Measurements from ENCODE around the gene IRAK2.

Gene IRAK2

DNA sequence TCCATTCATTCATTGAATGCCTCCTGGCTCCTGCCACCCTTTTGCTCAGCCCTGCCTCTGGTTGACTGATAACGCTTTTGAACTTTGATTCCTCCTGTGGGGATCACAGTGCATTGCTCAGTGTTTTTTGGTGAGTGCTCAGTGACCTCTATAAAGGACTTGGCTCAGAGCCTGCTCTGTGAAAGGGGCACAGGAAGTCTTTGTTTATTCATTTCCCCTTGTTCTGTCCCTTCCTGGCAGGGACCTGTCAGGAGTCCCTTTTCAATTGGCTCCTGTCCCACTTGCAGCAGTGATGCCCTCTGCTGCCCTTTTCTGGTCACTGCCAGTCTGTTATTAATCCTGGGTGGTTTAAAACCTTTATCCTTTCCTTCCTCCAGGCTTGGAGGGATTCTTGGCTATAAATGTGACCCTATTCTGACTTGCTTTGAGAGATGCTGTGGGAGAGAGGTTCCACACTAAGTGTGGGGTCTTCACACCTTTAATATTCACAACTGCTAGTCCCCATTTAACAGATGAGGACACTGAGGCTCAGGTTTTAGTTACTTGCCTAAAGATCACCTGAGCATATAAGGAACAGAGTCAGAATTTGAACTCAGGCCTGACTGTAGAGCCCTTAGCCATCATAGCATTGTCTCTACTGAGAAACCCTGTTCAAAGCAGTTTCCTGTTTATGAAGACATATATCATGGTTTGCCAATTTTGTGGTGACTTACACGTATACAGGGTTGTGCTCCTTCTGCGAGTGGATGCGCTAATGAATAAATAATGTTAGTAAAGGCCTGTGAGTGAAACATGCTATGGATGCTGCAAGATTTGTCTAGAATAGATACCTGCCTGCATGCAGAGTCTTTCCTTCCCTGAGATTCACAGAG lies 60.3 kb downstream of the IRAK2 start:
- no peak for DNase-seq (ENCODE audit: low read depth in 2 of 2)

DNA sequence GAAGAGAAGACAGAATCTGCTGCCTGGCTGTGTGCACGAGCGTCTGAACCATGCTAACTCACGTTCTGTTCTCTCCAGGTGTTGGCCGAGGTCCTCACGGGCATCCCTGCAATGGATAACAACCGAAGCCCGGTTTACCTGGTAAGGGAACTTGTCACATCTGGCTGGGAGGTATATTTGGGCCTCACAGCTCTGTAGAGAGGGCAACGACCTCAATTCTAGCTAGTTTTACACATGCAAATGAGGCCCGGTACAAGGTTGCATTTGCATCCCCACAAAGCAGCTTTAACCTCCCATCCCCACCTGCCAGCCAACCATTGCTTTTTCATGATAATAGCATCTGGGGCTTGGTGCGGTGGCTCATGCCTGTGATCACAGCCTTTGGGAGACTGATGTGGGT lies 61.6 kb downstream of the IRAK2 start:
- DNase-seq (ENCODE audit: low read depth in 2 of 2): no peak

DNA sequence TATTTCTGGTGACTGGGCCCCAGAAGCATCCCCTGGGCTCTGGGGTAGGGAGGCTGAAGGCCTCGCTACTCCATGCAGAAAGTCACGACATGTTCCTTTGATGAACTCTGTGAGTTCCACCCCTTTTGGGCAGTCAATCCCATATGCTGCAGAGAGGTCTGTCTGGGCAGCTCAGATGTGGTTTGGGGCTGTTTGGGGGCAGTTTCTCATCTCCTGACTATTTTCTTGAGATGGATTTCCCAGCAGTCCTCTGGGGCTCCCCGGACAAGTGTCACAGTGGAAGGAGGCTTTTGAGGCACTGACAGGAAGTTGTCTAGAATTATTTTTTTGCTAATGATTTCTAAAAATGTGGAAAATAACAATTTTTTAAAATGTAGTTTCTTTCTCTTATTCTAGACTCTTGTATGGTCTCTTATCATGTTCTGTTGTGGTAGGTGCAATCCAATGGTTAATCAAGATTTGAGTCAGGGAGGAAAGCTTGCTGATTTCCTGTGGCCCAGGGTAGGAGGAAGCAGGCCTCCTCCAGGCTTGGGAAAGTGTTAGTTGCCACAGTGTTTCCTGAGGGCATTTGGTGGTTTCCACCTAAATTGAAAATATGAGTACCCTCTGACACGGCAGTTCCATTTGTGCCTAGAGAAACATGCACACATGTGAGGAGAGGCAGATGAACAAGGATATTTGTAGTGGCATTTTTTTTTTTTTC lies 63.7 kb downstream of the IRAK2 start:
- DNase-seq (ENCODE audit: low read depth in 2 of 2): no peak

DNA sequence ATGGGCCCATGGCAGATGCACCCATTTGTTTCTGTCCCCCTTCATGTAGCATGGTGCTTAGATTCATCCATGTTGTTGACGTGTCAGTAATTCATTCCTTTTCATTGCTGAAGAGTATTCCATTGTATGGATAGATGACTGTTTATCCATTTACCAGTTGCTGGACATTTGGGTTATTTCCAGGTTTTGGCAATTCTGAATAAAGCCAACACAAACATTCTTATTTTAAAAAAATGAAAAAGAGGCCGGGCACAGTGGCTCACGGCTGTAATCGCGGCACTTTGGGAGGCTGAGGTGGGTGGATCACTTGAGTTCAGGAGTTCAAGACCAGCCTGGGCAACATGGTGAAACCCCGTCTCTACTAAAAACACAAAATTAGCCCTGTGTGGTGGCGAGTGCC lies 64.9 kb downstream of the IRAK2 start:
- no peak for DNase-seq (ENCODE audit: low read depth in 2 of 2)

DNA sequence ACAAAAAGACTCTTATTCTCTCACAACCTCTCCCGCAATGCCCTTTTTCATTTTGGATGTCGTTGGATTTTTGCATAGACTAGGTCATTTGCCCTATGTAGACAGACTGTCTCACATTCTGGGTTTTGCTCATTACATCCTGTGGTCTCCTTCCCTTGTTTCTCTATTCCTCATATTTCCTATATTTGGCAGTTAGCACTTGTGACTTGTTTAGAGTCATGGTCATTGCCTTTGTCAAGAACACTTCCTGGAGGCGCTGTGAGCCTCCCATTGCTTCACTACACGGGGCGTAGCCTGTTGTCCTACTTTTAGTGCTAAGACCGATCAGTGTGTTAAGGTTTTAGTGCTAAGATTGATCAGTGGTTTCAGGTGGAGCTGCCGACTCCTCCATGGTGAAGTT lies 67.4 kb downstream of the IRAK2 start:
- DNase-seq (ENCODE audit: low read depth in 2 of 2): no peak

DNA sequence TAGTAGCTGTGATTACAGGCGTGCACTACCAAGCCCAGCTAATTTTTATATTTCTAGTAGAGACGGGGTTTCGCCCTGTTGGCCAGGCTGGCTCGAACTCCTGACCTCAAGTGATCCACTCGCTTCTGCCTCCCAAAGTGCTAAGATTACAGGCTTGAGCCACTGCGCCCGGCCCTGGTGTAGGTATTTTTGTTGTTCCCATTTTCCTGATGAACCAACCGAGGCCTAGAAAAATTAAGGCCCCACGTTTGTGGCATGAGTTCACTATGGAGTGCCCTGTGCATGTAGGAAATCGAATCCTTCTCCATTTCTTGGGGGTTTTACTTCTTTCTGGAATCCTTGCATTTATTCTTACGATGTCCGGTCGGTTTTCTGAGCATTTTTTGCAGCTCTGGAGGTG lies 69.3 kb downstream of the IRAK2 start:
- no peak for DNase-seq (ENCODE audit: low read depth in 2 of 2)

DNA sequence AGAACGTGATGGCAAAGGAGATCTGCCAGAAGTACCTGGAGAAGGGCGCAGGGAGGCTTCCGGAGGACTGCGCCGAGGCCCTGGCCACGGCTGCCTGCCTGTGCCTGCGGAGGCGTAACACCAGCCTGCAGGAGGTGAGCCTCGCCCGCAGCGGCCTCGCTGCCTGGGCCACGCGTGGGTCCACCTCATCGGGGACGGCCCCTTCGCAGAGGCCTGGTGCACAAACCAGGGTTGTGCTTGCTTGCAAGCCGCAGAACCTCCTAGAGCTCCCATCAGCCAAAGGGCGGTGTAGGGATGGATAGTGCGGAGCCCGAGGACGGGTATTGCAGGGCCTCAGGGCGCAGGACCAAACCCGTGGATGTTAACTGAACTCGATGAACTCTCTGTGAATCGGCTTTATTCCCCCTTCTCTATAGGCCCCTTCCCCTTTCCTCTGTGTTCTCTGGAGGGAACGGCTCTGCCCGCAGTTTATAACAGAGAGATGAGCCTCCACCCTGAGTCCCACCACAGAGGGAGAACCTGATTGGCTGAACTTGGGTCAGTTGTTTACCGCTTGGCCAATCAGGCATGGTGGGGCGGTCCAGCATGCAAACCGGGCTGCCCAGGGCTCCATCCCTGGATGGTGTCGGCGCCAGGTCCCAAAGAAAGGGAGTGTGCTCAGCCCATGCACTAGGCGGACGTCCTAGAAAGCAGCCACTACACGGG lies 70.0 kb downstream of the IRAK2 start:
- DNase-seq (ENCODE audit: low read depth in 2 of 2): no peak

DNA sequence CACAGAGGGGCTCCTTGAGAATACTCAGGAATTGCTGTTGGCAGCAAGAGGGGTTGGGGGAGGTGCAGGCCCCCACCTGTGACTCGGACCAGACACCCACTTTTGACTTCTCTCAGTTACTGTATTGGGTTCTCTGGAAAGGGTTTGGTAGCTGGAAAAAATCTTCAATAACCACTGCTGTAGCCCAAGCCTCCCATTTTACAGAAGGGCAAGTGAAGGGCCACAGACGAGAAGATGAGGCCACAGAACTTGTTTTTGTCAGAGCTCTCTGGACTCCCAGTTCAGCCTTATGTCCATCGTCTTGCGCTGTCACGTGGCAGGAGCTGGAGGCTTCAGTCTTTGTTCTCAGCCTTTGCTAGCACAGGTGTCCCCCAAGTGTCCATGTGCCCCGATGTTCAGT lies 70.8 kb downstream of the IRAK2 start:
- no peak for DNase-seq (ENCODE audit: low read depth in 2 of 2)

DNA sequence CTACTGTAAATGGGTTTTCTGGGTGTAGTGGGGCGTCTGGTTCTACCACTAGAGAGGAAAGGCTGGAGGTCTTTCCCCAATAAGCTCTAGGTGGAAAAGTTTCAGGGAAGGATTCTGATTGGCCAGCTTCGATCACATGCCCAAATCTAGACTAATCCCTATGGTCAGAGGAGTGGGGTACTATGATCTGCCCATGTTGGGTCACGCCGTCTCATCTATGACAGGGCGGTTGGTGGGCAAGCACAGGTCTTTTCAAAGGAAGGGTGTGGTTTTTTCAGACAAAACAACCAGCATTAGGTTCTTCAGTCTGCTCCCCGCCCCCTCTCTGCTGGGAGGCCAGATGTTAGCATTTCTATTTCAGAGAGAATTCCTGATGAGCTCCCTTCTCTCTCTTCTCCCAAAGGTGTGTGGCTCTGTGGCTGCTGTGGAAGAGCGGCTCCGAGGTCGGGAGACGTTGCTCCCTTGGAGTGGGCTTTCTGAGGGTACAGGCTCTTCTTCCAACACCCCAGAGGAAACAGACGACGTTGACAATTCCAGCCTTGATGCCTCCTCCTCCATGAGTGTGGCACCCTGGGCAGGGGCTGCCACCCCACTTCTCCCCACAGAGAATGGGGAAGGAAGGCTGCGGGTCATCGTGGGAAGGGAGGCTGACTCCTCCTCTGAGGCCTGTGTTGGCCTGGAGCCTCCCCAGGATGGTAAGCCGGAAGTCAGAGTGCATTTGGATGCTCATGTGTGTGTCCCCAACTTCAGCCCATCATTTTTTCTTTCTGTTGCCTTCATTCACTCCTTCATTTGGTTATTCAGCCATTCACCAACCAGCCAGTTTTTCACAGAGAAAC lies 73.8 kb downstream of the IRAK2 start:
- DNase-seq (ENCODE audit: low read depth in 2 of 2): no peak

DNA sequence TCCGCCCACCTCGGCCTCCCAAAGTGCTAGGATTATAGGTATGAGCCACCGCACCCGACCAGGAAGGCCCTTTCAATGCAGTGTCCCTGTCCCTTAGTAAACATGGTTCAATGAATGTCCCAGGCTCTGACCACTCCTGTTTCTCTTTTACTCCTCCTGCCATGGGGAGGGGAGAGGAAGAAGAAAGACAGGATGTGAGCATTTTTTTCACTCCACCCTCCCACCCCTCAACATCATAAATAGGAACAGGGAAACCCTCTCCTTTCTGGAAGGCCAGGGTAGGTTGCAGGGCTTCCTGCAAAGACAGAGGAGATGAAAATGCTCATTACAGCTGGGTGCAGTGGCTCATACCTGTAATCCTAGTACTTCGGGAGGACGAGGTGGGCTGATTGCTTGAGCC lies 76.1 kb downstream of the IRAK2 start:
- no peak for DNase-seq (ENCODE audit: low read depth in 2 of 2)

DNA sequence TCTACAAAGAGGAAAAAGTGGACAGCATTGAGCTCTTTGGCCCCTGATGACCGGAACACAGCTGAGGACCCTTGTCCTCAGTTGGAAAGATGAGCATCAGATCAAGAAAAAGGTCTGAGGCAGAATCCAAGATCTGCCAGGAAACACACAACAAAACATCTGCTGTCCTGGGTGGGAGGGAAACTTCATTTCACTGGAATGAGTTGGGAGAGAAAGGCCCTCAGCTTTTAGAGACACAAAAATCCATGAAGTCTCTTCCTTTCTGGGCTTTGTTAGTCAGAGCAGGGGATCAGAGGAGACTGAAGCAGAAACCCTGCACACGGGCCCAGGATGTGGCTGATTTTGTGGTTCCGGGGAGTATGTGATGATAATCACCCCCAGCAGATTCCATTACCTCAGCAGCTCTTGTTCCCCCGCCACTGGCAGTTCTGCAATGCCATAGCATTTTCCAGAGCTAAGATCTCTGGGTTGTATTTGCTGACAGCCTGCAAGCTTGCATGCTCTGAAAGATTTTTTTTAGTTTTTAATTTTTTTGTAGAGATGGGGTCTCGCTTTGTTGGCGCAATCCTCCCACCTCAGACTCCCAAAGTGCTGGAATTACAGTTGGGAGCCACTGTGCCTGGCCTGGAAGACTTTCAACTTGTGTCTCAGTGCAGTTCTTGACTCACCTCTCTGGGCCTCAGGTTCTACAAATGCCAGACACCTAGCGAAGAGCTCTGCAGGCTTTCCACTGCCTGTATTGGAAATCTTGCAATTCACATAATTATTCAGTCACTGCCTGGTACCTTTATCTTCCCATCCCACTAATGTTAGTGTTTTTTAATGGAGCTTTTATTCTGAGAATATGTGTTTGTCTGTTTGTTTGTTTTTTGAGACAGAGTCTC lies 77.7 kb downstream of the IRAK2 start:
- peak; percentile 60 to 63 for DNase-seq (ENCODE audit: low read depth in 2 of 2)

DNA sequence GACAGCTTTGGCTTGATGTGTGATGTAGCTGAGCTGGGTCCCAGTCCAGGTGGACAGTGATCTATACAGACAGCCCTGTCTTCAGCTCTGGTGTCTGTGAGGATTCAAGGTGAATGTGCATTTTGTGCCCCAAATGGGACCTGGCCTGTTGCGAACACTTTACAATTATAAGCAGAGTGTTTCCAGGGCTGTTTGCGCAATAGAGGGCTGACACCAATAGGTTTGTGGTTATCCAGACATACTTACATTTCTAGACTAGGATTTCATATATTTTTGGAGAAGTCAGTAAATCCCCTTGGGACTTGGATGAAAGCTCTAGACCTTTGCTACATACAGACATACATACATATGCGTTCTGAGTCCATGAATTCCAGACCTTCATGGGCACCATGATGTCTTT lies 79.3 kb downstream of the IRAK2 start:
- peak in 1 of 2 experiments; percentile 33 for DNase-seq (ENCODE audit: low read depth in 2 of 2)

DNA sequence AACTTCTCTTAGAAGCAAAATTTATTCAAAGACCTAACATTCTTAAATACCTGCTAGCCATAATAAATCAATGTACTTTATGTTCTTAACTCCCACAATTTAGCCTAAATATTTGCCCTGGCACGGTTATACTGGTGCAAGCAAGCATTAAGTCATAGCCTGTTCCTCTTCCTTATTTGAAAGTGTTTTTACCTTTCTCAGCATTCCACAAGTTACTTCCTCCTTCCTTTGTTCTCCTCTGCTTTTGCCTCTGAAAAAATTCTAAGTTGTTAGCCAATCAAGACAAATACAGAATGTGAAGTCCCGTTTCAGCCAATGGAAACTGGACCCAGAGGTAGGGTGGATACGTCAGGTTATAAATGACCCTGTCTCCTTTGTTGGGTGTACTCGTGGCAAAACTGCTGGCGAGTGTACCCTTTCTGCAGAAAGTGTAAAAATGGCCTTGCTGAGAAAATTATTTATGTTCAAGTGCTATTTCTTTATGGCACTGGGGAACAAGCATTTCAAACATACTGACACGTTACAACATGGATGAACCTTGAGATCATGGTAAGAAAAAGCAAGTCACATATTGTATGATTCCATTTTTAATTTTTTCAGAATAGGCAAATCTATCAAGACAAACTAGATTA lies 80.5 kb downstream of the IRAK2 start:
- DNase-seq (ENCODE audit: low read depth in 2 of 2): no peak

DNA sequence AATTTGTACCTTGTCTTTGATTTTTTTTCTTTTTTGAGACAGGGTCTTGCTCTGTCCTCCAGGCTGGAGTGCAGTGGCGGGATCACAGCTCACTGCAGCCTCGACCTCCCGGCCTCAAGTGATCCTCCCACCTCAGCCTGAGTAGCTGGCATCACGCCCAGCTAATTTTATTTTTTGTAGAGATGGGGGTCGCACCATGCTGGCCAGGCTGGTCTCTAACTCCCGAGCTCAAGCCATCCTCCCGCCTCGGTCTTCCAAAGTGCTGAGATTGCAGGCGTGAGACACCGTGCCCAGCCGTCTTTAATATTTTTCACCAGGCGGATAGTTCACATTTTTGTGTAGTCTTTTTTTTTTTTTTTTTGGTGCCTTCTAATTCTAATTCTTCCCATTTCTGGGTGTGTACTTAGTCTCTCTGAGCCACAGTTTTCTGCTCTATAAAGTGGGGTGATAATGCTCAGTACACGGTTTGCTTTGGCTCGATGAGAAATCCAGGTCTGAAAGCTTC lies 83.0 kb downstream of the IRAK2 start:
- no peak for DNase-seq (ENCODE audit: low read depth in 2 of 2)

DNA sequence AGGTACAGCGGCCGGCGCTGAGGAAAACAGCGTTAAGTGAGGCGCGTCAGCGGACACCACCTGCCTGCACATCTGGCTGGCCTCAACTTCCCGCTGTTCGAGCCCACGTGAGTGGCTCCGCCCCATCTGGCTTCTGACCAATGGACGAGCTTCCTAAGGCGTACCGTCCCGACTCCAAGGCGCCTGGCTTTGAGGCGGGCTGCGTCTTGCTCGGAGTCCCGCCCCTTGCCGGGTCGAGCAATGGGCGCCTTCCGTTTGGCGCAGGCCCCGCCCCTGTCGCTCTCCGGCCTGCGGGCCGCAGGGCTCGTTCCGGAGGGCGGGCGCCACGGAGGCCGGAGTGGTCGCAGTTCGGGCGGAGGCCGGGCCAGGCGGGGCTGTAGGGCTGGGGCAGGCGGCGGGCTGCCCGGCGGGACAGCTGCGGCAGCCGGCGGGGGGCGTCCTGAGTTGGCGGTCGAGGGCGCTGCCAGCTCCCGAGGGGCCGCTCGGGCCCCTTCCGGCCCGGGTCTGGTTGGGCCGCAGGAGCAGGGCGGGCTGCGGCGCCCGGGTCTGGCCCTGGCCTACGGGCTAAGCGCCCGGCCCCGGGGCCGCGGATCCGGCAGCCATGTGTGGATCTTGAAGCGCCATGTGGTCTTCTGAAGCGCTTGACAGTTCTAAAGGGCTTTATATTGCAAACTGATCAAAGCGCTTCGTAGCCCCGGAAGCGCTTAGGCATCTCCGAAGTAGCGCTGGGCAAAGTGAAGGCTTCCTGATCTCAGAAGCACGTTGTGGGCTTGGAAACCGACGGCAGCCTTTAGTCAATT lies 83.7 kb downstream of the IRAK2 start, which contains the start of gene TATDN2:
TATDN2 (plus strand) TSS at position 276 of the 800 bp plus-strand sequence. CDS start 742 bp downstream, outside the sequence.
- peak; percentile 91 to 92 for DNase-seq (ENCODE audit: low read depth in 2 of 2)

DNA sequence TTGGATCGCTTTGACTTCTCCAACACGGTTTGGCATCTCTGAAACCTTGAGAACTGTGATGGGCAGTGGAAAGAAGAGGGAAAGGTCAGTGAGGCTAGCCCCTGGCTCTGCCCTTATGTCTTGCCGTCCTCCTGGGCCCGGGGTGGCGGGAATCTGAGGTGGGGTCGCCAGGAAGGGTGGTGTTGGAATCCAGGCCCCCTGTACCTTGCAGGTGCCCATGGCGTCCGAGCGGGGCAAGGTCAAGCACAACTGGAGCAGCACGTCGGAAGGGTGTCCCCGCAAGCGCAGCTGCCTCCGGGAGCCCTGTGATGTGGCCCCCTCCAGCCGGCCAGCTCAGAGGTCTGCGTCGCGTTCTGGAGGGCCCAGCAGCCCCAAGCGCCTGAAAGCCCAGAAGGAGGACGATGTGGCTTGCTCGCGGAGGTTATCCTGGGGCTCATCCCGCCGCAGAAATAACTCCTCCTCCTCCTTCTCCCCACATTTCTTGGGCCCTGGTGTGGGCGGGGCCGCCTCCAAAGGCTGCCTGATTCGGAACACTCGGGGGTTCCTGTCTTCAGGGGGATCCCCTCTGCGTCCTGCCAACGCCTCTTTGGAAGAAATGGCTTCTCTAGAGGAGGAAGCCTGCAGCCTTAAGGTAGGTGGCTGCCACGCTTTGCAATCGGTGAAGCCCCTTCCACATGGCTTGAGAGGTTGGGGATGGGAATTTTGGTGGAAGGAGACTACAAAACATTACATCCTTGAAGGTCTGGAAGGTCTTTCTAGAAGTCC lies 84.4 kb downstream of the IRAK2 start:
- no peak for DNase-seq (ENCODE audit: low read depth in 2 of 2)

DNA sequence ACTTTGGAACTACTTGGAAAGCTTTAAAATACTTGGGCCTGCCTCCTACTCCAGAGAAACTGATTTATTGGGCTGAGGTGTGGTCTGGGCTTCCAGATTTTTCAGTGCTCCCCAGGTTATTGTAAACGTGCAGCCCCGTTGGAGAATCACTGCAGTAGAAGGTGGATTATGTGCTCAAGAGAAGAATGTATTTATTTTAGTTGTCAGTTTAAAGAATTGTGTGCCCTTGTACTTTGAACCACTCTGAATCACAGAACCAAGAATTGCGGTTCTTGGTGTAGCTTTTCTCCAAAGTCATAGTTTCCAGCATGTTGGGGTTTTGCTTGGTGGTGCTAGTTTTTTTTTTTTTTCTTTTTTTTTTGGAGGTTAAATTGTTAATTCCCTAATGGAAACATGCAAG lies 85.1 kb downstream of the IRAK2 start:
- DNase-seq (ENCODE audit: low read depth in 2 of 2): no peak

DNA sequence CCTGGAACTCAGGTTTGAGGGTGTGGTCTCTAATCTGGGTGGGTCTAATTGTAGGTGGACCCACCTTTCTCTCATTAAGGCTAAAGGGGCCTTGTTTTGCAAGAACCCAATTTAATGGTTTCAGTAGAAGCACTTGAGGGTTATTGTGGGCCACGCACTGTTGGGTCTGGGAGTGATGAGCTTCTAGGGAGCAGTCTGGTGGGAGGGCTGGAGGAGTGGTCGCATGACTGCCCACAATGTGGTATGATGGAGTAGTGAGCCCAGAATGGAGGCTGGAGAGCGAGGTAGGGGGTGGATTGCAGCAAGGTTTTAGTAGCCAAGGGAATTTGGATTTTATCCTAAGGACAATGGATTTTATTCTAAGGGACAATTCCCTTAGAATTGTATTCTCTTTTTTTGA lies 86.3 kb downstream of the IRAK2 start:
- no peak for DNase-seq (ENCODE audit: low read depth in 2 of 2)
